RKO (cell line): ENCODE data around the gene POMP.
"Not testable (repeated sequence)": the region's sequence is repeated elsewhere in the genome, so short reads cannot be mapped to it uniquely, and the experiment has no call there.

Experiments
- DNase-seq: peaks from one replicate; pipeline ENCODE4 v3.0.0-alpha.2; 2016; ENCODE audit warnings: low spot score

Gene POMP

DNA sequence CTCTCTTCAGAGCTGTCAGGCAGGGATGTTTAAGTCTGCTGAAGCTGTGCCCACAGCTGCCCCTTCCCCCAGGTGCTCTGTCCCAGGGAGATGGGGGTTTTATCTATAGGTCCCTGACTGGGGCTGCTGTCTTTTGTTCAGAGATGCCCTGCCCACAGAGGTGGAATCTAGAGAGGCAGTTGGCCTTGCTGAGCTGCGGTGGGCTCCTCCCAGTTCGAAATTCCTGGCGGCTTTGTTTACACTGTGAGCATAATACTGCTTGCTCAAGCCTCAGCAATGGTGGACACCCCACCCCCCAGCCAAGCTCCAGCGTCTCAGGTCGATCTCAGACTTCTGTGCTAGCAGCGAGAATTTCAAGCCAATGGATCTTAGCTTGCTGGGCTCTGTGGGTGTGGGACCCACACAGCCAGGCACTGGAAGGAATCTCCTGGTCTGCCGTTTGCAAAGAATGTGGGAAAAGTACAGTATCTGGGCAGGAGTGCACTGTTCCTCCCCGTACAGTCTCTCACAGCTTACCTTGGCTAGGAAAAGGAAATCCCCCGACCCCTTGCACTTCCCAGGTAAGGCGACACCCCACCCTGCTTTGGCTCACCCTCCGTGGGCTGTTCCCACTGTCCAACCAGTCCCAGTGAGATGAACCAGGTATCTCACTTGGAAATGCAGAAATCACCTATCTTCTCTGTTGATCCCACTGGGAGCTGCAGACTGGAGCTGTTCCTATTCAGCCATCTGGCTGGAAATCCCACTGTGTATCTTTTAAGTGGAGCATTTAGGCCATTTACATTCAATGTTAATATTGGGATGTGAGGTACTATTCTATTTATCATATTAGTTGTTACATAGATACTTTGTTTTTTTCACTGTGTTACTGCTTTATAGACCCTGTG lies 34.9 kb downstream of the POMP start:
- not testable (repeated sequence) for DNase-seq

GRCh38 chr13:28697441-28697840 lies 38.5 kb downstream of the POMP start:
- DNase-seq: no peak

- DNase-seq: no peak
These were observed 40.3 kb downstream of the POMP start for GRCh38 chr13:28699246-28699645.

GRCh38 chr13:28704282-28704681 lies 45.4 kb downstream of the POMP start:
- no peak for DNase-seq

- no peak for DNase-seq
These were observed 46.0 kb downstream of the POMP start for GRCh38 chr13:28704919-28705318.

DNA sequence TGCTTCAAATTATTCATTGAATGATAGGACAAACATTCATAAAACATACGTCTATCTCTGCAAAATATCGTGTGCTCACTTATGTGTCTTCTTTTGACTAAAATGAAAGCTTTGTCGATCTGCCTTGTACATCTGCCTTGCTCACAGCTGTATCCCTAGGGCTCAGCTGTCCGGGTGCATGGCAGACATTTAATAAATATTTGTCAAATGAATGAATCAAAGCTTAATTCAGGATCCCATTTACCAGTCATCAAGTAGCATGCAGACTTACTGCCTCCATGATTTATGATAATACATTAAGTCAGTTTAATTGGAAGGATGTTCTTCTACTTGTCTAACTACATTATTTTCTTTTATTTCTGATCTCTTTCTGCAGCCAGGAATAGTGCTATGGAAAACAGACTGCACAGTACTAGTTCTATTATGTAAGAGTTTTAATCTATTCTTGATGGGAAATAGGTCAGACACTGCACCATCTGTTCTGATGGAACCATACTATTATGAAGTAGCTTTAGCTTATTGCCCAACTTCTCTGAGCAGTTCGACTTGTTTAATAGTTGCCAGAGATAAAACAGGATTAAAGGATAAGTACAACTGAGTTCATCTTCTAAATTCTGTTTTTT lies 46.6 kb downstream of the POMP start:
- no peak for DNase-seq

DNA sequence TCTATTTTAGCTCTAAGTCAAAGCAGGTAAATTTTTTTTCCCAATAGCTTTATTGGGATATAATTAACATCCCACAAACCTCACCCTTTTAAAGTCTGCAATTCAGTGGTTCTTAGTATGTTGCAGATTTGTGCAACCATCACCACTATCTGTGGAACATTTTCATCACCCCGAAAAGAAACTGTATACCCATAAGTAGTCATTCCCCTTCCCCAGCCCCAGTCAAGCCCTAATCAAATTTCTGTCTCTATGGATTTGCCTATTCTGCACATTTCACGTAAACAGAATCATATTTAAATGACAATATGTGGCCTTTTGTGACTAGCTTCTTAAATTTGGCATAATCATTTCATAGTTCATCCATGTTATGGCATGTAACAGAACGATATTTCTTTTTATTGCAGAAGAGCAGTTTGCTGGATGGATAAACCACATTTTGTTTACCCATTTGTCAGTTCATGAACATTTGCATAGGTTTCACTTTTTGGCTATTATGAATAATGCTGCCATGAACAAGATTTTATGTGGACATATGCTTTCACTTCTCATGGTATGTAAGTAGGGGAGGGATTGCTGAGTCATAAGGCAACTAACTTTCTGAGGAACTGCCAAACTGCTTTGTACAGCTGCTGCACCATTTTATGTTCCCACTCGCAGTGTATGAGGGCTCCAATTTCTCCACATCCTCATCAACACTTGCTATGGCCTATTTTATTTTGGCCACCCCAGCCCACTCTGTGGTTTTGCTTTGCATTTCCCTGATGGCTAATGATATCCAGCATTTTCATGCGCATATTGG lies 48.9 kb downstream of the POMP start:
- peak; percentile 43 for DNase-seq

- DNase-seq: no peak
These were observed 51.2 kb downstream of the POMP start for GRCh38 chr13:28710161-28710560.

DNA sequence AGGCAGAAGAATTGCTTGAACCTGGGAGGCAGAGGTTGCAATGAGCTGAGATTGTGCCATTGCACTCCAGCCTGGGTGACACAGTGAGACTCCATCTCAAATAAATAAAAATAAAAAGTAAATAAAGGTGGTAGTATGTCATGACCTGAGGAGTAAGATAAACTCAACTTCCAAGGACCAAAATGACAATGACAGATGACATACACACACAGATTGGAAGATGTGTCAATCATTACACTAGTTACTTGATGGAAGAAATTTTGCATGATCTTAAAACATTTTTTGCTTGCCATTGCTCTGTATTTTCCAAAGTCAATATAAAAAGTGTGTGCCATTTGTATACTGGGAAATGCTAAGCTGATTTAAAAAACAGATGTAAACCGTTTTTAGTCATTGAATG lies 55.7 kb downstream of the POMP start:
- DNase-seq: no peak

- DNase-seq: peak; percentile 45
These were observed 57.6 kb downstream of the POMP start for GRCh38 chr13:28716511-28716910.

- DNase-seq: no peak
These were observed 58.2 kb downstream of the POMP start for GRCh38 chr13:28717170-28717569.

- peak; percentile 6 for DNase-seq
These were observed 59.2 kb downstream of the POMP start for GRCh38 chr13:28718196-28718542.

- DNase-seq: peak; percentile 96
These were observed 59.8 kb downstream of the POMP start, which contains the start of gene SLC46A3 for GRCh38 chr13:28718543-28719226. SLC46A3 (minus strand) TSS chr13:28718970; CDS start chr13:28717998, 972 bp downstream.

DNA sequence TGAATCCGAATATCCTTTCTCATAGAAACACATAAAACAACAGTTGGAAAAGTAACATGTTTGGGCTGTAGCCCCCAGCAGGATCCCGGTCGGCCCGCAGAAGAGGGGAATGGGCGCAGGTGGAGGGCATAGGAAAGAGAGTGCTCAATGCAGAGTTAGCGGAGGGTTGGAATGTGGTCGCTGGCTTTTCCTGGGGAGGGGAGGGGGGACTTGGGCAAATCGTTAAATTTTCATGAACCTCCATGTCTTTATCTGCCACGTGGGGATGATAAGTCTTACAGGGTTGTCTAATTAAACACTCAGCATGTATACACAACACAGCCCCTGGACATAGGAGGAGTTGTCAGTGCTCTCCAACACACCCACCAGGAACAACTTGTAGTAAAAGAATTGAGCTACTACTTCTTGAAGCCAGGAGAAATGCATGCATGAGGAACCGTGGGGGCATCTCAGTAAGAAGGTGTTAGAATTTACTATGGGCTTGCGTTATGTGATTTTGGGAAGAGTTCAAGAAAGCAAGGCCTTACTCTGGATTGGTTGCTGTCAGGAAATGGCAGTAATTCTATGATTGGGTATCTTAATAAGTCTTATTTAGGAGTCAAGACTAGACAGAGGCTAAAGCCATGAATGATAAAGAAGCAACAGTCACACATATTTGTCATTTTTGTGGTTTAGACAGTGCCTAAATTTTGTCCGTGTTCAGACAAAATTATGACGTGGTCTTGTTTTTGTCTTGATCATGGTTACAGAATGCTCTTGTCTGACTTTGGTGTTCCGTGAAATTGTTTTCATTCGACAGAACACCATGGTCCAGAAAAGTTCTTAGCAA lies 60.5 kb downstream of the POMP start:
- DNase-seq: peak; percentile 13

DNA sequence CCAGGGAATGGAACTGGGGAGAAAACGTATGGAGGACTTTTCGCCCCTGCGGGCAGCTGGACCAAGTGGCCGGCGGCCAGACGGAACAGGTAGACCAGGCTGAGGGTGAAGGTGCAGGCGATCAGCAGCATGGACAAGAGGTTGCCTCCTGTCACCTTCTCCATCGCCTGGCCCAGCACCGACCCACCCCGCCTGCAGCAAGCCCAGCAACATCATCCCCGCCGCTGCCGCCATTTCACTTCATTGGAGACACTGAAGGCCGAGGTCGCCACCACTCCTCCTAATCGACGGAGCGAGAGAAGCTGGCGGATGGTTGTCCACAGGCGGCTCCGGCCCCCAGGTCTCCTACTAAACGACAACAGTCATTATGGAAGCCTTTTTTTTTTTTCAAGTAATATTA lies 64.9 kb downstream of the POMP start:
- no peak for DNase-seq

DNA sequence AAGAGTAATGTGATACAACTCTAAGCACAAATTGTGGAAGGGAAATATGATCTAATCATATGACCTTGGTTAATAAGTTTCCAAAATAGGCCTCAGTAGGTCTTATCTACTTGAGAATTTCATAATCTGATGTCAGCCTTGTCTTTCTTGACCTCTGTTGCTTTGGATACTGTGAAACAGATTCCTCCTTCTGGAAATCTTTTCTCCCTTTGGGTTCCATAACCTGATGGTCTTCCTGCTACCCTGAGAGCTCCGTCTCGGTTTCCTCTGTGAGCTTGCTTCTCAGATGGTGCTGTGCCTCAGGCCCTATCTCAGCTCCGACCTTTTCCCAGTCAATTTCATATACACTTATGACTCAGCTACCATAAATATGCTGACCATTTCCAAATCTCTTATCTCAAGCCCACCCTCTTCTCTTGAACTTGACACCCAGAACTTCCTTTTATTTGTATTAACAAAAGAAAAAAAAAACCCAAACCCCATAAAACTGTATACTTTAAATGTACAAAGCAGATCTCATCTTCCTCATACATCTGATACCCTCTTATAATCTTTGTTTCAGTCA lies 66.2 kb downstream of the POMP start:
- DNase-seq: no peak
